SKM-1 treated with dmso at 0.1 percent for 144 hours (cell line): ENCODE data around the gene MPP2.
"Not testable (repeated sequence)": the region's sequence is repeated elsewhere in the genome, so short reads cannot be mapped to it uniquely, and the experiment has no call there.

ENCODE experiments used
- DNase-seq: peaks from one replicate; lab custom pipeline; 2025; ENCODE audit not compliant: unreplicated experiment; lab: John Stamatoyannopoulos, UW

Gene MPP2

DNA sequence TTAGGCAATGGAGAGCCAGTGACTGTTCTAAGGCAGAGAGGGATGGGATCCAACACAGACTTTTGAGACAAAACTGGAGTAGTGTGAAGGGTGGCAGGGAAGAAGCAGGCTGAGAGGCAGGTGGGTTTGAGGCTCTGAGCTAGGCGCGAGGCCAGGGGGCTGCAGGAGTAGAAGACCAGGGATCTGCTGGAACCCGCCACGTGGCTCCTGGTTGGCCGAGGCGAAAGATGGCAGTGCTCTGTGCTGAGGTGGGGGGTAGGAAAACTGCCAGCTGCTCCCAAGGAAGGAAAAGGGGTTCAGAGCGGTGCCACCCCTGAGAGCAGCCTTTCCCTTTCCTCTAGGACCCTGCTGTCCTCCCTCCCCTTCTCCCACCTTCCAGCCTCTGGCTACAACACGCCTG, 54.8 kb downstream of the MPP2 start:
- no peak for DNase-seq

DNA sequence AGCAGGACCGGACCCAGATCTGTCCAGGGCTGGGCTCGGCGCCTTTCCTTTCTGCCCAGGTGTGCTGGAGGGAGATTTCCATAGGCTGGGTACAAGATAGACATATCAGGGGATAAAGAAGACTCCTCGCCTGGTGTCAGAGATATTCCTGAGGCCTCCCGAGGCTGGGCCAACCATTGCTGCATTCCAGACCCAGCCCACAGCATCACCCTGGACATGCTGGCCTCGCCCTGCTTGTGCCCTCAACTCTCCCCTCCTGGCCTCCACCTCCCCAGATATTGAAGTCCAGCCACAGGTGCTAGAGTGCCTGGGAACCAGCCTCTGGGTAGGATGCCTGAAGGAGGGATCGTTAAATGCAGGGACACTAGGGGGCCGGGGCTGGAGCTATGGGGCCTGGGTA, 58.2 kb downstream of the MPP2 start:
- no peak for DNase-seq

- no peak for DNase-seq
Measured at GRCh38 chr17:43848601-43849000, 58.7 kb downstream of the MPP2 start.

DNA sequence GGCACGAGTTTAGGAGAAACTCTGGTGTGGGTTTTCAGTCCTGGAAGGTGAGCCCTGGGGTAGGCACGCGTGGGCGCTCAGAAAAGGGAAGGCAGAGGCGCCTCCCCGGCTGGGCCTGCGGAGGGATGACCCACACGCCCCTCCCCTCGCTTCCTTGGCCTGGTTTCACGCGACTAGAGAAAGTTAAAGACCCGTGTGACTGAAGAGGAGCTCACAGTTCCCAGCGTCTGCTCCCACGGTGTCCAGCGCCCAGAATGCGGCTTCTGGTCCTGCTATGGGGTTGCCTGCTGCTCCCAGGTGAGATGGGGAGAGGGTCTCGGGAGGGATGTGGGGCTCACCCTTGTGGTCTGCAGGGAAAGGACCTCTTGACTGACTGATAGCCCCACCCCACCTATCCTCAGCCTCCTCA, 60.4 kb downstream of the MPP2 start, which contains the start of gene CD300LG:
Gene CD300LG (plus strand): TSS at position 214 of the 409 bp plus-strand sequence. CDS start 41 bp downstream, at position 255.
- DNase-seq = no peak

DNA sequence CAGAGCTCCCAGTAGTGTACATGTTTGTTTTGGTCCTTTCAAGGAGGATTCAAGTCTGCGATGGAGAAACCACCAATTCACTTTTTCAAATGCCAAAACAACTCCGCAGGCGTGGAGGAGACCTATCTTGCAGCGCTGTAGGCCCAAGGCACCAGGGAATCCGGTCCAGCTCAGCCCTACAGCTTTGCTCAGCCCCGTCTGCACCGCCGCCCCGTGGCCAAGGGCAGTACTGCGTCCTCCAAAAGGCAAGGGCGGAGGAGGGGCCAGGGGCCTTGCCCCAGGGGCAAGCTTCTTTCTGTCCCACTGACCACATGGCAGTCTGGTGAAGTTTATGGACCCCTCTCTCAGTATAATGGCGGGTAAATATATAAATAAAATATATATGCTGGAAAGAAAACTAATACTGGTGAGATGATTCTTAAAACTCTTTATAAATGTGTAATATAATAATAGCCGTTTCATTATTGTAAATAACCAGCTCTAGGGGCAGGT, 61.1 kb downstream of the MPP2 start:
- peak; percentile 52 for DNase-seq

GRCh38 chr17:43845766-43846165, 61.6 kb downstream of the MPP2 start:
- no peak for DNase-seq

GRCh38 chr17:43844241-43844640, 63.1 kb downstream of the MPP2 start:
- DNase-seq = no peak

DNA sequence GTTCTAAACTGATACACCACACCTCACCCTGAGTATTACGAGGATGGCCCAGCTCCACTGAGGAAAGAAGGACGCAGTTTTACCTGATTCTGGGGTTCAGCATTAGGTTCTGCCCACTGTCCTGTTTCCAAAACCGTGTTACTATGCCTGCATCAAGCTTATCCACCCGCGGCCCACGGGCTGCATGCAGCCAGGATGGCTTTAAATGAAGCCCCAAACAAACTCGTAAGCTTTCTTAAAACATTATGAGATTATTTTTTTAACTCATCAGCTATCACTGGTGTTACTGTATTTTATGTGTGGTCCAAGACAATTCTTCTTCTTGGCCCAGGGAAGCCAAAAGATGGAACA, 64.4 kb downstream of the MPP2 start:
- DNase-seq = no peak

DNA sequence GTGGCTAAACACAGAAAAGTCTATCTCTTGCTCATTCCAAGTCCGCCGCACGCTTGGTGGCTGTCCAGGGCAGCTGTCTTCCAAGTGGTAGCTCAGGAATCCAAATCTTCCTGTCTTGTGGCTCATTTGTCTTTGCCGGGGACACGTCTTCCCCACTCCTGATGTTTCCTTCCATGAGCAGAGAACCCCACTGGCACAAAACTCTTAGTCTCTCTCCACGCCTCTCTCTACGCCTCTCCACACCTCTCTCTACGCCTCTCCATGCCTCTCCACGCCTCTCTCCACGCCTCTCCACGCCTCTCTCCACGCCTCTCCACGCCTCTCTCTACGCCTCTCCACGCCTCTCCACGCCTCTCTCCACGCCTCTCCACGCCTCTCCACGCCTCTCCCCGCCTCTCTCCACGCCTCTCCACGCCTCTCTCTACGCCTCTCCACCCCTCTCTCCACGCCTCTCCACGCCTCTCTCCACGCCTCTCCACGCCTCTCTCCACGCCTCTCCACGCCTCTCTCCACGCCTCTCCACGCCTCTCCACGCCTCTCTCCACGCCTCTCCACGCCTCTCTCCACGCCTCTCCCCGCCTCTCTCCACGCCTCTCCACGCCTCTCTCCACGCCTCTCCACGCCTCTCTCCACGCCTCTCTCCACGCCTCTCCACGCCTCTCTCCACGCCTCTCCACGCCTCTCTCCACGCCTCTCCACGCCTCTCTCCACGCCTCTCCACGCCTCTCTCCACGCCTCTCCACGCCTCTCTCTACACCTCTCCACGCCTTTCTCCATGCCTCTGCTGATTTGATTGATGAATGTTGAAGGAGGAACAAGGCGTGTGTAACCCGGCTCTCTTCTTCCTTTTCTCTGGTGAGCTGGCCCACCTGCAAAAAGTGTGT, 65.0 kb downstream of the MPP2 start:
- not testable (repeated sequence) for DNase-seq

- no peak for DNase-seq
Measured at GRCh38 chr17:43841282-43841681, 66.1 kb downstream of the MPP2 start.

- no peak for DNase-seq
Measured at GRCh38 chr17:43840814-43841213, 66.5 kb downstream of the MPP2 start.

- no peak for DNase-seq
Measured at GRCh38 chr17:43839670-43840108, 67.6 kb downstream of the MPP2 start.

DNA sequence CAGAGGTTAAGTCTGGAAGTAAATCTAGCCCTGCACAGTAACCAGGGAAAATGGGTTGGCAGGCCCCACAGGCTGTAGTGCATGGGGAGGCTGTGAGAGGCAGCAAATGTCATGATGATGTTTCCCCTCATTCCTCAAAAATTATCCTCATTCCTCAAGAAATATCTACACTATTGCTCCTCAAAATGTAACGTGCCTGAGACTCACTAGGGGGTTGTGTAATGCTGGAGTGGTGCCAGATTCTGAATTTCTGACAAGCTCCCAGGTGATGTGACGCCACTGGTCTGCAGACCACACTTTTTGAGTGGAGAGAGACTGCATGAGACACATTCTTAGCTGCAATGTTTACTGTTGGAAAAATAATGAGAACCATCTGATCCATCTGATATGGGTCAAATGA, 73.2 kb downstream of the MPP2 start:
- DNase-seq = no peak

GRCh38 chr17:43832976-43833829, 74.1 kb downstream of the MPP2 start, which contains the start of gene MPP3:
Gene MPP3, minus strand, starts transcription at chr17:43833146. Its CDS starts 1,240 bp downstream, at chr17:43831906.
- peak; percentile 33 for DNase-seq

GRCh38 chr17:43832168-43832975, 75.0 kb downstream of the MPP2 start:
- DNase-seq = no peak

DNA sequence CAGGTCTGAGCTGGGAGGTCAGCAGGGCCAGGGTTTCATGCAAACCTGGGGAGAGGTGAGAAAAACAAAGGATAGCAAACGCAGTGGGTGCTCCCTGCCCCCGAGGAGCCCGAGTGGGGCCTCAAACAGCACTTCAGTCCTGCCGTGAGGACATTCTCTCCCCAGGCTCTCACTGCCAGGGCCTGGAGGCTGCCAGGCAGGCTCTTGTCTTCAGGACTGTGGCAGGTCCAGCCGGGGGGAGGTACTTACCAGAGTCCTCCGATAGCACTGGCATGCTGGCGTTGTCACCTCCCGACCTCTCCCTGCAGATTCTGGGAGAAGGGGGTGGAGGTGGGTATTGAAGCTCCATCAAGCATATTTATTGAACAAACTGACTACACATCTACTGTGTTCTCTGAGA, 75.7 kb downstream of the MPP2 start:
- DNase-seq = no peak

DNA sequence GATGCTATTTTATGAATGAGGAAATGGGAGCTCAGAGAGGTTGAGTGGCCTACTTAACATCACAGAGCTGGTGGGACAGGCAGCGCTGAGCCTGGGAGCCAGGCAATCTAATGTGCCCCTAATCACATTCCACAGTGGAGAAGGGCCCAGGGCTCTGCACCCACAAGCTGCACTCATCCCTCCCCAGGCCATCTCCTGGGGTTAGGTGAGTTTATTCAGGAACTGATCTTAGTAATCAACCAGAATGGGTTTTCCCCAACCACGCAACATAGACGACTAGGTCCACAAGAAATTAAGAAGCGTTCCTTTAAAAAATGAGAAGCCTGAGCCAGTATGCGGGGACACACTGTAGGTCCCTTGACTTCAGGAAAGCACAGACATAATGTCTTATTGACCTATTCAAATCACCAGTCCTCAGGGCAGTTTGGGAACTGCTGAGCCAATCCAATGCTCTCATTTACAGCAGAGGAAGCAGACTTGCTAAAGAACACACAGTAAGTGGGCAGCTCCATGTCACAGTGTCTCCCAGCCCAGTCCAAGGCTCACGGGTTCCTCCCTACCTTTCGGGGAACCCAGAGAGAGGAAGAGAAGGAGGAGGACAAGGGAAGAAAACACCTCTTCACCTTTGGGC, 76.7 kb downstream of the MPP2 start:
- no peak for DNase-seq

DNA sequence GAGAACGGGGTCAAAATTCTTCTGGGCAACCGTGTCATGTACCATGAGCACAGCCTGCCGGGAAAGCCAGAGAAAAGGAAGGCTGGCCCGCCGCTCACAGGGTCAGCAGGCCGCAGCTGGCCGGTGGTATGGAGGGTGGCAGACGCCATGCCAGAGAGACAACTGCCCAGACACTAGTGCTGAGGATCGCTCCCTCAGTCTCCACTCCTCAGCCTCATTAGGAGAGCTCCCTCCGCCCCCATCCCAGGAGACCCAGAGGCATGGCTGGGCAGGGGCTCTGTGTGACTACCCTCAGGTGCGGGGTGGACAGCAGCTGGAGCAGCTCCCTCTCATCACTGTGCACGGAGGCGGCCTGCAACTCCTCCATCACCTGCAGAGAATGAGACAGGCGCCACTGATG, 77.6 kb downstream of the MPP2 start:
- DNase-seq = no peak

- no peak for DNase-seq
Measured at GRCh38 chr17:43827596-43827995, 79.7 kb downstream of the MPP2 start.

DNA sequence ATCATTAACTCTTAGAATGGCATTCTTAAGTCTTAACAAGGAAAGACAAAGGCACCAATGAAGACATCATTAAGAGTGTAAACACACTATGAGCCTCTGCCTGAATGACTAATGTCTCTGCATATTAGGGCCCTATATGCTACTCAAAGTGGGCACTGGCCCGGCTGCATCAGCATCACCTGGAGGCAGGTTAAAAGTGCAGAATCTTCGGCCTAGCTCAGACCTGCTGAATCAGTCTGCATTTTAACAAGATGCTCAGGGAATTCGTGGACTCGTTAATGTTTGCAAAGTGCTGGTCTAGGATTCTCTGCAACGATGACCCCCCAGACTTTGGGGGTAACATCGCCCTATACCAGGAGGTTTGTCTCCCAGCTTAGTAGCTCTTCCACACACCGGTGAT, 81.1 kb downstream of the MPP2 start:
- no peak for DNase-seq
